IMR-90 (cell line): ENCODE measurements around the gene PIGH. TPM values are rescaled to one million over a fixed set of nuclear protein-coding genes. Genes with fewer than 3 reads are reported as not detected.

Experiments used
- microRNA-seq, 2 experiments: library from miRNA; stranded (forward) in 1 of 2; unstranded in 1 of 2; fragments of 10-50 nt in 1 of 2; fragments of <30 nt in 1 of 2; gene quantifications in 1 of 2; microRNA quantifications in 1 of 2; one replicate each; pipeline versions ENCODE3 to v1.1.0; 2013 to 2020; ENCODE audit not compliant: insufficient read depth in 1 of 2, insufficient read length in 1 of 2, unreplicated experiment in 1 of 2
- polyA plus RNA-seq, 3 experiments: library from polyadenylated mRNA; depleted of rRNA; stranded (reverse); fragments of >200 nt; gene quantifications; 2 replicates each; pipeline ENCODE4 v1.2.3, GENCODE V29; 2012; ENCODE audit warnings: low replicate concordance in 1 of 3
- small RNA-seq, 5 experiments: library from RNA; depleted of rRNA; stranded (forward); fragments of <200 nt; gene quantifications; one replicate each; pipeline ENCODE3, GENCODE V24; 2012
- total RNA-seq: library from RNA; depleted of rRNA; stranded (reverse); fragments of >200 nt; gene quantifications from 2 replicates; pipeline ENCODE4 v1.2.3, GENCODE V29; 2012; rRNA removed

Gene PIGH
- total and polyA plus RNA-seq, 2 of the 4 experiments (the other 2 are of a cell fraction): 7.9 to 13.5 TPM

Small RNAs within 50 kb of the gene (microRNA-seq; reads per million reads assigned to microRNA genes)
- not detected for gene AL132640.3 (ENCODE audit: insufficient read depth, insufficient read length)
- gene RF00019 (ENCODE audit: insufficient read depth, insufficient read length): not detected

Small RNAs within 50 kb of the gene (small RNA-seq; reads per million reads assigned to genes)
- gene AL132640.3 (0 reads per million in 5 experiments), gene RF00019 (0 reads per million in 5 experiments)

Other genes starting within 250 kb of the PIGH start
- 113 and 167 TPM in 2 replicates for gene ATP6V1D, start 240.5 kb downstream of the PIGH start, total RNA-seq
- gene ATP6V1D, start 240.5 kb downstream of the PIGH start, polyA plus RNA-seq (2012; rRNA removed): 47.3 and 54.5 TPM in 2 replicates
- gene EIF2S1, start 239.9 kb downstream of the PIGH start, total RNA-seq: 125 and 360 TPM in 2 replicates
- gene EIF2S1, start 239.9 kb downstream of the PIGH start, polyA plus RNA-seq (2012; rRNA removed): 51.3 and 57.9 TPM in 2 replicates
- gene PLEK2, start 188.1 kb downstream of the PIGH start, total RNA-seq: 2.2 and 2.5 TPM in 2 replicates
- 1.5 and 1.7 TPM in 2 replicates for gene PLEK2, start 188.1 kb downstream of the PIGH start, polyA plus RNA-seq (2012; rRNA removed)
- gene TMEM229B, start 111.5 kb downstream of the PIGH start, total RNA-seq: under 0.01 TPM in 1 of 2 replicates, not detected in the other
- gene TMEM229B, start 111.5 kb downstream of the PIGH start, polyA plus RNA-seq (2012; rRNA removed): 0.06 TPM in 1 of 2 replicates, not detected in the other
- under 0.01 TPM in 2 replicates for gene PLEKHH1, start 67.0 kb downstream of the PIGH start, total RNA-seq
- 0.34 and 0.37 TPM in 2 replicates for gene PLEKHH1, start 67.0 kb downstream of the PIGH start, polyA plus RNA-seq (2012; rRNA removed)
- gene ARG2, start 19.7 kb upstream of the PIGH start, total RNA-seq: 2.2 and 2.5 TPM in 2 replicates
- gene ARG2, start 19.7 kb upstream of the PIGH start, polyA plus RNA-seq (2012; rRNA removed): 1.1 and 1.3 TPM in 2 replicates
- 69.7 and 90.2 TPM in 2 replicates for gene VTI1B, start 74.4 kb upstream of the PIGH start, total RNA-seq
- gene VTI1B, start 74.4 kb upstream of the PIGH start, polyA plus RNA-seq (2012; rRNA removed): 61.8 and 65.8 TPM in 2 replicates
- gene RDH11, start 95.5 kb upstream of the PIGH start, total RNA-seq: 109 and 149 TPM in 2 replicates
- 71.6 and 77.3 TPM in 2 replicates for gene RDH11, start 95.5 kb upstream of the PIGH start, polyA plus RNA-seq (2012; rRNA removed)
- not detected in 2 replicates for gene RDH12, start 101.6 kb upstream of the PIGH start, total RNA-seq
- not detected in 2 replicates for gene RDH12, start 101.6 kb upstream of the PIGH start, polyA plus RNA-seq (2012; rRNA removed)
- gene ZFYVE26, start 216.3 kb upstream of the PIGH start, total RNA-seq: 10.3 and 11.1 TPM in 2 replicates
- 6.0 and 6.6 TPM in 2 replicates for gene ZFYVE26, start 216.3 kb upstream of the PIGH start, polyA plus RNA-seq (2012; rRNA removed)
- 12.2 and 18.8 TPM in 2 replicates for gene RAD51B, start 219.5 kb upstream of the PIGH start, total RNA-seq
- gene RAD51B, start 219.5 kb upstream of the PIGH start, polyA plus RNA-seq (2012; rRNA removed): 4.9 and 5.1 TPM in 2 replicates